ENCODE measurements around the gene RGS3. TPM values are rescaled to one million over a fixed set of nuclear protein-coding genes. Genes with fewer than 3 reads are reported as not detected.
A peak's percentile ranks its signal among the peaks of the same experiment; 100 is the strongest.

Gene RGS3
- total RNA-seq, 1 experiment from 2014 or later = 35.8 TPM

DNA sequence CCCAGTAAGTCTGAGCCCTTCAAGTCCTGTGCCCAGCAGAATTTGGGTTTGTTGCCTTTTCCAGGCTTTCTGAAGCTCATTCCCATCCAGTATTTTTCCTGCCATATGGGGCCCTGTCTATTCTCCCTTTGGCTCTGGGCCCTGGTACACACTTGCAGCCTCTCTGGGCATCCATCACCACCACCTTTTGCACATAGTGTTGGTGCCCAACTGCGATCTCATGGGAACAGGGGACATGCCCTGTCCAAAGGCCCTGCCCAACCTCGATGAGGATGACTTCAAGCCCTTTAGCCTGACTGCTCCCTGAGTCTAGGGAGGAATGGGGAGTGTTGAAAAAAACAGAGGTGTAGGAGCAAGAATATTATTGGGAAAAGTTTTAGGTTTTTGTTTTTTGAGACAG, 11.5 kb downstream of the RGS3 start:
- H3K9me3 ChIP-seq (replicated peaks) = no peaks in the 10 kb centered on the region
- no peaks in the 10 kb centered on the region for H3K4me1 ChIP-seq
- no peak overlapping the region for H3K27ac ChIP-seq
- H3K36me3 ChIP-seq = no peaks in the 10 kb centered on the region
- H3K4me3 ChIP-seq = no peak overlapping the region
- no peak for DNase-seq
- peaks cover 11% of the 10 kb centered on the region for H3K27me3 ChIP-seq

DNA sequence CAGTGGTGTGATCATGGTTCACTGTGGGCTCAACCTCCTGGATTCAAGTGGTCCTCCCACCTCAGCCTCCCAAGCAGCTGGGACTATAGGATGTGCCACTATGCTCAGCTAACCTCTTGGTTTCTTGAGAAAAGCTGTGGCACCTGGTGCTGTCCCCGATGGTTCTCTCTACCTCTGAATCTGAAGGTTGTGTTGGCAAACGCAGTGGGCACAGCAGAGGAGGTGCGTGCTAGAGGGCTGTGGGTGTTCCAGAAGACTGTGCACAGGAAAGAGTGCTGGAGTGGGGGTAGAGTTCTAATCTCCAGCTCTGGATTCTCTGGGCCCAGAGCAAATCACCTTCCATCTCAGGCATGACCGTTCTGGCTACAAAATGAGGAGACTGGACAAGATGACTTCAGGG, 12.5 kb downstream of the RGS3 start:
- no peaks in the 10 kb centered on the region for H3K9me3 ChIP-seq (replicated peaks)
- no peak overlapping the region for H3K4me3 ChIP-seq
- H3K27me3 ChIP-seq = peaks cover 11% of the 10 kb centered on the region
- H3K27ac ChIP-seq = no peak overlapping the region
- no peak for DNase-seq
- no peaks in the 10 kb centered on the region for H3K4me1 ChIP-seq
- no peaks in the 10 kb centered on the region for H3K36me3 ChIP-seq

DNA sequence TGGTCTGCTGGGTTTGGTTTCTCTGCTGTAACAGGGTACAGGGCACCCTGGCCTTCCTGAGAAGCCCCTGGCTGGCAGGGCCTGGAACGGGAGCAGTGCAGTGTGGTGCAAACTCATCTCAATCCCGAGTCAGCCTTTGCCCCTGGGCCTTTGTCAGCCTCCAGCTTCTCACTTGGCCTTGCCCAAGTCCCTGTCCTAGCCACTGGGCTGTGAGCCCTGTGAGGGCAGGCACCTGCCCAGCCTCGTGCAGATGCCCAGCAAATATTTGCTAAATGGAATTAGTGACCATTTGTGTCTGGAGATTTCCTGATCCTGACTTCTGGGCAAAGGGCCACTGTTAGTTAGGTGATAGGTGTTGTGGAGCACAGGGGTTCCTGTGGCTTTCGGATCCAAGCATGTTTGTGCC, 13.0 kb downstream of the RGS3 start:
- Histone ChIP-seq H3K27me3 (peaks cover 11% of the 10 kb centered on the region), H3K4me3 (no peak overlapping the region), H3K9me3 (replicated peaks) (no peaks in the 10 kb centered on the region), H3K4me1 (no peaks in the 10 kb centered on the region), H3K27ac (no peak overlapping the region), H3K36me3 (no peaks in the 10 kb centered on the region)
- DNase-seq = no peak

DNA sequence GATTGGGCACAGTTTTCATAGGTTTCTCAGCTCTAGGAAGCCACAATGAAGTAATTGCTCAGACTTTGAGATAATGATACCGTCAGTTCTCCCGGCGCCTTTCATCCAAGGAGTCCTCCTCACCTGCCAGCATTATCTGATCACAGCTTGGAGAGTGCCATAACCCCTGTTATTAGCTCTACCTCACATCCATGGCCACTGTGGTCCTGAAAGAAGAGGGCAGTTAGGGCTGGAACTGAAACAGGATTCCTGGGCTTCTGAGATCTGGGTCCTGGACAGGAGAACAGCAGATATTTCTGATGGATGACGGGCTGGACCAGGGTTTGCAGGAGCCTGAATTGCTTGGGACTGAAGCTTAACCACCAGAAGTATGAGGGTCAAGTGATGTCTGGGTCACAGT, 13.5 kb downstream of the RGS3 start:
- H3K27ac ChIP-seq = no peak overlapping the region
- no peak overlapping the region for H3K4me3 ChIP-seq
- no peak for DNase-seq
- peaks cover 11% of the 10 kb centered on the region for H3K27me3 ChIP-seq
- no peaks in the 10 kb centered on the region for H3K9me3 ChIP-seq (replicated peaks)
- H3K4me1 ChIP-seq = no peaks in the 10 kb centered on the region
- no peaks in the 10 kb centered on the region for H3K36me3 ChIP-seq

DNA sequence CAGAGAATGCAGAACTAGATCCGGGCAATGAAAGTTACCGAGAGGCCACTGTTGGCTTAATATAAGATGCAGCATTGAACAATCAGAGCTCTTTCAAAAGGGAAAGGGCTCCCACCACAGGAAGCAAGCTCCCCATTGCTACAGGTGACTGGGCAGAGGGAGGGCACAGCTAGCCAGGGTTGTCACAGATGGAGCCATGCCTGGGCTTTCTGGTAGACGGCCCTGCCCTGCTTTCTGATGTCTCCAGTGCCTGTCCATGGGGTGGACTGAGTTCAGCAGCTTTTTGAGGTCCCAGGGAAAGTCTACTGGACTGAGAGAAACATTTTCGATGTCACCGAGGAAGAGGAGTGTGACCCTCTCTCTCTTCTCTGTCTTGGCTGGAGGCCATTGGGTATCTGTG, 14.1 kb downstream of the RGS3 start:
- no peak for DNase-seq
- no peaks in the 10 kb centered on the region for H3K36me3 ChIP-seq
- H3K9me3 ChIP-seq (replicated peaks) = no peaks in the 10 kb centered on the region
- peaks cover 11% of the 10 kb centered on the region for H3K27me3 ChIP-seq
- H3K4me1 ChIP-seq = no peaks in the 10 kb centered on the region
- H3K27ac ChIP-seq = no peak overlapping the region
- no peak overlapping the region for H3K4me3 ChIP-seq

DNA sequence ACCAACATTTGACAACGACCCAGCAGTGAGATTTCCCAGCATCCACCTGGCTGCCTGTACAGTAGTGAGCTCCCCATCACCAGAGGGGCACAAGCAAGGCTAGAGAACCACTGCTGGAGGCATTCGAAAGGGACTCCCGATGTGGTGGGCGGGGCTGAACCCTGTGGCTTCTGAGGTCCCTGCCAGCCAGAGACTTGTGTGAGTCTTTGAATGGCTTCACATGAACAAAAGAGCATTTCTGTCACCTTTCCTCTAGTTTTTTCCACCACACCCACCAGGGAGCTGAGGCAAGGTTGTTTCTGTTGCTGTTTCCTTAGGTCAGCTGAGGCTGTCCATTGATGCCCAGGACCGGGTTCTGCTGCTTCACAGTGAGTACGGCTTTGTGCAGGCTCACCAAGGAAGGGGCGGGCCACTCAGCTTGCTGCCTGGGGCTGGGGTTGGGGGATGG, 15.7 kb downstream of the RGS3 start:
- peaks cover 4% of the 10 kb centered on the region for H3K4me1 ChIP-seq
- no peaks in the 10 kb centered on the region for H3K9me3 ChIP-seq (replicated peaks)
- H3K4me3 ChIP-seq = no peak overlapping the region
- no peak for DNase-seq
- no peak overlapping the region for H3K27ac ChIP-seq
- H3K36me3 ChIP-seq = no peaks in the 10 kb centered on the region
- H3K27me3 ChIP-seq = peaks cover 11% of the 10 kb centered on the region

DNA sequence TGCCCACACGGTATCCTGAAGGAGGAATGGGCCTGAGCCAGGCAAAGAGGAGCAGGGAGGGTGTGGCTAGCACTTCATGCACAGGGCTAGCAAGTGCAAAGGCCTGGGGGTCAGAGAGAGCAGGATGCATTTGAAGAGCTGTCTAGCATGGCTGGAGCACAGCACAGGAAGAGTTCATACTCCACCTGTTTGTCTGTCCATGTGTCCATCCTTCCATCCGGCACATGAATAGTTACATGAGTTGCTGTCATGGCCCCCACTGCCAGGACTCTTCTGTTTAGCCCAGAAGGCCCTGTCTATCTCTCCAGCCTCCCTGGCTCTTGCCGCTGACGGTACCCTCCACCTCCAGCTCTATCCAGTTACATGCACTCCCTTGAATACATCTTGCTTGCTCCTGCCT, 17.1 kb downstream of the RGS3 start:
- no peaks in the 10 kb centered on the region for H3K9me3 ChIP-seq (replicated peaks)
- H3K27ac ChIP-seq = no peak overlapping the region
- H3K36me3 ChIP-seq = no peaks in the 10 kb centered on the region
- H3K4me3 ChIP-seq = no peak overlapping the region
- peaks cover 18% of the 10 kb centered on the region for H3K4me1 ChIP-seq
- peaks cover 11% of the 10 kb centered on the region for H3K27me3 ChIP-seq
- no peak for DNase-seq

DNA sequence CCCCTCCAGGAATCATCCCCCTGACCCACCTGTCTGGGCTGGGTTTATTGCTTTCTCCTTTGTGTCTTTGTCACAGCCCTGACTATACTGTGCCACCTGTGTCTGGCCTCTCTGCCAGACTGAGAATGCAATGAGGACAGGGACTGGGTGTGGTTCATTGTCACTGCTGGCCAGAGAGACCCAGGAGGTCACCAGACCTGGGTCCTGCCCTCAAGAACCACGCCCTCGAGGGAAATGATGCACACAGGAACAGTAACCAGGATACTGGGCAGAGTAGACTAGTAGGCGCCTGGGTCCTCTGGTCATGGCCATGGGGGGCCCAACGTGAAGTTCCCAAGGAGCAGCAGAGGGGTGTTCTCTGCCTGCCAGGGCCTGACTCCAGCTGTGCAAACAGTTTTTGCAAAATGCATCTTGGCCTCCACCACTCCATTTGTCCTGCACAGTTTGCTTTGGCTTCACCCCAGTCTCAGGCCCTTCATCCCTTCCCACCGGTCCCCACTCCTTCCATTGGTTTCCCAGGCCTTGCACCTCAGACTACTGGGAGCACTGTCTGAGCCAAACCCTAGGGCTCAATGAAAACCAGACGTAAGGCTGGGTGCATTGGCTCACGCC, 17.8 kb downstream of the RGS3 start:
- Histone ChIP-seq H3K27ac (no peak overlapping the region), H3K4me3 (no peak overlapping the region), H3K36me3 (no peaks in the 10 kb centered on the region), H3K9me3 (replicated peaks) (no peaks in the 10 kb centered on the region), H3K27me3 (peaks cover 11% of the 10 kb centered on the region), H3K4me1 (peaks cover 20% of the 10 kb centered on the region)
- DNase-seq = no peak

DNA sequence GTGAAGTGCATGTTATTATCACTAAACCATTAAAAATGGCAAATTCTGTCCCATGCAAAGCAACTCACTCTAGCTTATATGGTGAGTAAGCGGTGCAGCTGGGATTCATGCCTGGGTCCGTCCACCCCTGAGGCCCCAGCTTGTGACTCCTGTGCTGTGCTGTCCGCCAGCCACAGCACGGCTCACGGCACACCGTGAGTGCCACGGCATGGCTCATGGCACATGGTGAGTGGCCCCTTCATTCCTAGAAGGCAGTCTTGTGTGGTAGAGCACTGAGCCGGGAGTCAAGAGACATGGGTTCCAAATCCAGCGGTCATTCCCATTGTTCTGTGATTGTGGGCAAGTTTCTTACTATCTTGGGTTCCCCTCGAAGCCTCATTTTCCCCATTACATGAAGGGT, 18.8 kb downstream of the RGS3 start:
- no peaks in the 10 kb centered on the region for H3K9me3 ChIP-seq (replicated peaks)
- no peak overlapping the region for H3K4me3 ChIP-seq
- H3K27me3 ChIP-seq = peaks cover 11% of the 10 kb centered on the region
- no peak overlapping the region for H3K27ac ChIP-seq
- DNase-seq = no peak
- H3K36me3 ChIP-seq = no peaks in the 10 kb centered on the region
- peaks cover 20% of the 10 kb centered on the region for H3K4me1 ChIP-seq

DNA sequence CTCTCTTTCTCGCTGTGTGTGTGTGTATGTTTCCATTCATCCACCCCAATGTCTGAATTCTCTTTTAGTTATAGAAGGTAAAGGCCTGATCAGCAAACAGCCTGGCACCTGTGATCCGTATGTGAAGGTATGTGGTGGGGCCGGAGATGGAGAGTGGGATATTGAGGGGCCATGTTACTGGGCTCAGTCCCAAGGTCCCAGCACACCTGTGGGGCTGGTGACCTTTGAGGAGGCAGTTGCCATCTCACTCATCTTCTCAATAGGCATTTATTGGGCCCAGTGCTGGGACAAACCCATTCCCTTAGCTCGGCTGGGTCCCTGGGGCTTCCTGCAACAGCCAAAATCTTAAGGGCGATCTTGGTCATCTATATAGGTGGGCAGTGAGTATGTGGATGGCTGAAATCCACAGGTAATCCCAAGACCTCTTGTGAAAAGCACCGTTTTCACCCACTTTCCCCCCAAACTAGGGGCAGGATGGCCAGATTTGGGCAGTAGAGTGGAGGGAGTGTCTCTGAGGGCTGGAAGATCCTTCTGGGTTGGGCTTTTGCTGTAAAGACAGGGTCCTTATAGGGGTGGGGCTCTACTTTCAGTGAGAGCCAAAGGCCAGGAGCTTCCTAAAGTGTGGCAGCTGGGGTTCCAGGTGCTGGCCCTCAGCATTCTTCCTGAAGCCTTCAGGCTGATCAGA, 19.6 kb downstream of the RGS3 start:
- Histone ChIP-seq H3K27ac (no peak overlapping the region), H3K4me3 (no peak overlapping the region), H3K9me3 (replicated peaks) (no peaks in the 10 kb centered on the region), H3K36me3 (no peaks in the 10 kb centered on the region), H3K27me3 (peaks cover 4% of the 10 kb centered on the region; the same call in 1 of the 2 replicates), H3K4me1 (peaks cover 20% of the 10 kb centered on the region)
- DNase-seq = no peak

DNA sequence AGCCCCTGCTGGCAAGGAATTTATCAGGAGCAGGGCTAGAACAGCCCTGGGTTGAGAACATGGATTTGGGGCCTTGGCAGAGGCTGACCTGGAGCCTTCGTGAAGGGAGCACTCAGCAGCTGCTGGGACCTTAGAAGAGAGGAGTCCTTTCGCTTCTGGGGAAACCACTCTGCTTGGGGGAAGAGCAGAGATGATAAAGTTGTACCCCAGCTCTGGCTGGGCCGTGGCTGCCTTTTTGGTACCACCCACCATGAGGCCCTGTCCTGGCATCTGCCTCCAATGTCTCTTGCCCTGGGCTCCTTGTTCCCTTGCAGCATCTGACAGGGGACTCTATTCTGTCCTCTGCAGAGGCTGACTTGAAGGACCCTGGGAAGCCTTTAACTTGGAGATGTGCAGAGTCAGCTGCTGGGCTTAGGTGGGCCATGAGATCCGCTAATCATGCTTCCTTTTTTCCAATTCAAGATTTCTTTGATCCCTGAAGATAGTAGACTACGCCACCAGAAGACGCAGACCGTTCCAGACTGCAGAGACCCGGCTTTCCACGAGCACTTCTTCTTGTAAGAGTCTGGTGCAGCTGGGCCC, 20.2 kb downstream of the RGS3 start:
- DNase-seq = no peak
- H3K27ac ChIP-seq = no peak overlapping the region
- H3K27me3 ChIP-seq = peaks cover 3% of the 10 kb centered on the region; the same call in 1 of the 2 replicates
- no peaks in the 10 kb centered on the region for H3K9me3 ChIP-seq (replicated peaks)
- no peaks in the 10 kb centered on the region for H3K36me3 ChIP-seq
- H3K4me1 ChIP-seq = peaks cover 20% of the 10 kb centered on the region
- no peak overlapping the region for H3K4me3 ChIP-seq

DNA sequence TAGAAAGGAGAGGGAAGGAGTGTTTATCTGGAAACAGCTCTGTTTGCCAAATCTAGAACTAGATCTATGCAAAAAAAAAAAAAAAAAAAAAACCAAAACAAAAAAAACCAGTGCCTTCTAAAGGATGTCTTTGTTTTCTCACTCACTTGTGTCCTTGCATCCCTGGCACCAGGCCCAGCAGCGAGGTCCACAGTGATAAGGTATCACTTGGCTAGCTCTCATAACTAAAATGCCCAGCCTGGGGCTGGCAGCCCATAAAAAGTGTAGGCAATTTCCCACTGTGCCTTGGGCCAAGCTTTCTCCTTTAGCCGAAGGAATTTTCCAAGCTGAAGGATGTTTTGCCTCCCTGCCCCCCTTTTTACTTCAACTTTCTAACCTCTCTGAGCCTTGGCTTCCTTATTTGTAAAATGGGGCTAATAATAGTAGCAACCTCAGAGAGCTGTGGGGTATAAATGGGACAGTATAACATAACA, 20.8 kb downstream of the RGS3 start:
- H3K27me3 ChIP-seq = no peaks in the 10 kb centered on the region
- H3K4me1 ChIP-seq = peaks cover 20% of the 10 kb centered on the region
- H3K4me3 ChIP-seq = no peak overlapping the region
- no peak overlapping the region for H3K27ac ChIP-seq
- H3K36me3 ChIP-seq = no peaks in the 10 kb centered on the region
- H3K9me3 ChIP-seq (replicated peaks) = no peaks in the 10 kb centered on the region
- DNase-seq = peak; percentile 66 to 70

DNA sequence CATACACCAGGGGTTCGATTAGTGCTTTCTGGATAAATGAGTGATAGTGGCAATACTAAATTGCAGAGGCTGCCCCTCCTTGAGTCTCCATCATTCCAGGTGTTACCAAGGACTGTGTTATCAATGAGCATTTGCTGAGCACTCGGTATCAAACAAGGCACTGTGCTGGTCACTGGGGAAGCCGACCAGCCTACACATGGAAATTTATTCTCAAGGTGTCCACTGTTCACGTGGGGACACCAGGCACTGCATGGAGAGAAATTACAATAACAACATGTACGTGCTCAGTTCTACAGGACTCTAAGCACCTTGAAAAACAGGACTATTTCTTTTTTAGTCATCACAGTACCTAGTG, 22.2 kb downstream of the RGS3 start:
- peaks cover 20% of the 10 kb centered on the region for H3K4me1 ChIP-seq
- no peaks in the 10 kb centered on the region for H3K36me3 ChIP-seq
- H3K27me3 ChIP-seq = no peaks in the 10 kb centered on the region
- no peak overlapping the region for H3K27ac ChIP-seq
- no peaks in the 10 kb centered on the region for H3K9me3 ChIP-seq (replicated peaks)
- no peak for DNase-seq
- no peak overlapping the region for H3K4me3 ChIP-seq

DNA sequence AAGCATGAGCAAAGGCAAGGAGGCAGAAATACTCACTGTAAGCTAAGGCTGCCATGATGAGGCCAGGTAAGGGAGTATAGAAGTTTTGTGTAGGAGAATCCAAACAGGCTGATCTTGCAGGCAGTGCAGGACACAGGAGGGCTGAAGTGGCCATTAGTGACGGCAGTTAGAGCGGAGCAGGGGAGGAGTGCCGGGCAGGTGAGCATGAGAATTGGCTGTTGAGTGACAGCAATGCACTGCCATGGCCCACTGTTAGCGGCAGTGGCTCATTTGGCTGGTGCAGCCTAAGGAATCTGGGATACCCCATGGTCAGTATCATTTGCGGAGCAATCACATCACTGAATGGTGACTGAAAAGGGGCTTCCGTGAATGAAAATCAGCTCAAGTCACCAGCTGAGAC, 22.8 kb downstream of the RGS3 start:
- DNase-seq = no peak
- no peak overlapping the region for H3K4me3 ChIP-seq
- peaks cover 20% of the 10 kb centered on the region for H3K4me1 ChIP-seq
- no peaks in the 10 kb centered on the region for H3K9me3 ChIP-seq (replicated peaks)
- no peak overlapping the region for H3K27ac ChIP-seq
- no peaks in the 10 kb centered on the region for H3K27me3 ChIP-seq
- H3K36me3 ChIP-seq = no peaks in the 10 kb centered on the region

DNA sequence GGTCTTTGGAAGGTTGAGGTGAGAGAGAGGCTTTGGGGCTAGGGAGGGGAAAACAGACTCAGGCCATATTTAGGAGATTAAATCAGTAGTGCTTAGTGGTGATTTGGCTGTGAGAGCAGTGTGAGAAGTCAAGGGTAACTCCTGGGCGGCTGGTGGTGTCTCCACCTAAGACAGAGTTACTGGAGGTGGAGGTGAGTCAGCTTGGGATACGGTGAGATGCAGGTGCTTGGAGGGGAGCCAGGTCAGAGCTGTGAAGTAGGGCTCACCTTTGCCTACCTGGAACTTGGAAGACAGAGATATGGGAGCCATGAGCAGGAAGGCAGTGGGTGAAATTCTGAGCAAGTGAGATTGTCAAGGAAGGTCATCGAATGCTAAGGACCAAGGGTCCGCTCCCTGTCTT, 24.5 kb downstream of the RGS3 start:
- Histone ChIP-seq H3K4me1 (peaks cover 29% of the 10 kb centered on the region), H3K36me3 (no peaks in the 10 kb centered on the region), H3K4me3 (no peak overlapping the region), H3K9me3 (replicated peaks) (no peaks in the 10 kb centered on the region), H3K27ac (no peak overlapping the region), H3K27me3 (no peaks in the 10 kb centered on the region)
- DNase-seq = no peak

All from SJCRH30 (cell line).